Esophagus squamous epithelium (tissue), 5 donors: ENCODE measurements around the gene ALDH2. TPM values are rescaled to one million over a fixed set of nuclear protein-coding genes. Genes with fewer than 3 reads are reported as not detected.

Source experiments
- DNase-seq: peaks from one replicate; lab custom pipeline; 2025; lab: John Stamatoyannopoulos, UW
- H3K27ac ChIP-seq, 4 donors: fragments of 200-600 bp; sonication (generic); one replicate each; pipeline ENCODE4 v1.5.1; 2016 to 2019; ENCODE audit warnings: mild to moderate bottlenecking in 1 of 4
- H3K27me3 ChIP-seq, 4 donors: fragments of 200-600 bp; sonication (generic); 1 replicate in 3 of 4; 2 replicates in 1 of 4; pipeline versions ENCODE4 v1.5.1 to v1.6.0; 2017 to 2021; ENCODE audit warnings: antibody characterized with exemption in 1 of 4
- H3K36me3 ChIP-seq, 3 donors: fragments of 200-600 bp; sonication (generic); one replicate each; pipeline ENCODE4 v1.5.1; 2016 to 2019
- H3K4me1 ChIP-seq, 3 donors: fragments of 200-600 bp; sonication (generic); one replicate each; pipeline ENCODE4 v1.5.1; 2017 to 2019
- H3K4me3 ChIP-seq, 4 donors: fragments of 200-600 bp; sonication (generic); 1 replicate in 3 of 4; 2 replicates in 1 of 4; pipeline ENCODE4 v1.5.1; 2016 to 2019; ENCODE audit warnings: mild to moderate bottlenecking in 2 of 4, moderate library complexity in 1 of 4
- H3K9me3 ChIP-seq, 3 donors: fragments of 200-600 bp; sonication (generic); one replicate each; pipeline ENCODE4 v1.5.1; 2016 to 2019
- POLR2A ChIP-seq, 4 donors: fragments of 450-650 bp; IDR thresholded peaks; one replicate each; pipeline ENCODE4 v1.6.1; 2017; ENCODE audit warnings: antibody characterized with exemption in 4 of 4, mild to moderate bottlenecking in 4 of 4, moderate library complexity in 3 of 4
- WGBS, 2 donors: methylation state at CpG; one replicate each; pipeline ENCODE4 v1.1.5; 2018; 5-methylcytosine and 5-hydroxymethylcytosine counted together
- intact Hi-C: fragments of 100-400 bp; cut with DNase I; formaldehyde crosslinking; loops from one replicate; pipeline ENCODE4 v1.15.0; 2022
- total RNA-seq, 4 donors: library from RNA; depleted of rRNA; stranded (reverse); fragments of >200 nt; gene quantifications; one replicate each; pipeline ENCODE4 v1.1.0, GENCODE V29; 2016
- TF ChIP-seq, protein P1 (sequence below), 6 experiments: fragments of 450-650 bp in 4 of 6; fragments of 200-600 bp in 2 of 6; sonication (generic) in 2 of 6; IDR thresholded peaks; one replicate each; pipeline ENCODE4 v1.5.1; 2016 to 2019; ENCODE audit warnings: antibody characterized with exemption in 6 of 6, mild to moderate bottlenecking in 4 of 6, moderate library complexity in 4 of 6
- donor health status: DM: yes; HTN: yes; CAD: no.

ALDH2 gene
- total RNA-seq, 4 donors from 2014 or later = 71.8 to 169 (median 104) TPM

DNA sequence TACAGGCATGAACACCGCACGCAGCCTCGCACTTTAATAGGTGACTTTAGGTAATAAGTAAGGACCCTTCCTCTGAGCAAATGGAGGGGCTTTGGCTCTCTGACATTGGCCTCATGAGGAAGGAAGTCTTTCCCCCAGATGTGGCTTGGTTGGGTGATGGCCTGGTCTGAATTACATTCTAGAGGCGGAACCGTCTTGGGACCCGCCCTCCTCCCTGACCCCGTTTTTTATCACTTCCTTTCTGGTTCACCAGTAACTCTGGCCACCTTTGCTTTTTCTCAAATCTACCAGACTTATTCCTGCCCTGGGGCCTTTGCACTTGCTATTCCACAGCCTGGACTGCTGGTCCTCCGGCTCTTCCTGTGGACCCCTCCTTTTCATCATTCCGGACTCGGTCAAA is 13.4 kb downstream of the ALDH2 start:
- H3K27ac ChIP-seq = peak overlapping the region in 3 of 4 donors; percentile 38 to 53 (median 50)
- no peaks in the 10 kb centered on the region for H3K27me3 ChIP-seq
- peaks cover 29 to 57% (median 31%) of the 10 kb centered on the region in 3 donors for H3K4me1 ChIP-seq
- TF ChIP-seq, protein P1, sequence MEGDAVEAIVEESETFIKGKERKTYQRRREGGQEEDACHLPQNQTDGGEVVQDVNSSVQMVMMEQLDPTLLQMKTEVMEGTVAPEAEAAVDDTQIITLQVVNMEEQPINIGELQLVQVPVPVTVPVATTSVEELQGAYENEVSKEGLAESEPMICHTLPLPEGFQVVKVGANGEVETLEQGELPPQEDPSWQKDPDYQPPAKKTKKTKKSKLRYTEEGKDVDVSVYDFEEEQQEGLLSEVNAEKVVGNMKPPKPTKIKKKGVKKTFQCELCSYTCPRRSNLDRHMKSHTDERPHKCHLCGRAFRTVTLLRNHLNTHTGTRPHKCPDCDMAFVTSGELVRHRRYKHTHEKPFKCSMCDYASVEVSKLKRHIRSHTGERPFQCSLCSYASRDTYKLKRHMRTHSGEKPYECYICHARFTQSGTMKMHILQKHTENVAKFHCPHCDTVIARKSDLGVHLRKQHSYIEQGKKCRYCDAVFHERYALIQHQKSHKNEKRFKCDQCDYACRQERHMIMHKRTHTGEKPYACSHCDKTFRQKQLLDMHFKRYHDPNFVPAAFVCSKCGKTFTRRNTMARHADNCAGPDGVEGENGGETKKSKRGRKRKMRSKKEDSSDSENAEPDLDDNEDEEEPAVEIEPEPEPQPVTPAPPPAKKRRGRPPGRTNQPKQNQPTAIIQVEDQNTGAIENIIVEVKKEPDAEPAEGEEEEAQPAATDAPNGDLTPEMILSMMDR (IDR thresholded peaks at IDR 0.05) = no peak
- no peak for TF ChIP-seq POLR2A (IDR thresholded peaks at IDR 0.05)
- peaks cover 16 to 75% (median 39%) of the 10 kb centered on the region in 3 donors for H3K36me3 ChIP-seq
- 77 to 88% methylated on average over 7 of the region's 10 CpGs for WGBS, 2 donors
- intact Hi-C loops = no loop called here
- DNase-seq = no peak
- no peaks in the 10 kb centered on the region for H3K9me3 ChIP-seq
- no peak overlapping the region for H3K4me3 ChIP-seq

DNA sequence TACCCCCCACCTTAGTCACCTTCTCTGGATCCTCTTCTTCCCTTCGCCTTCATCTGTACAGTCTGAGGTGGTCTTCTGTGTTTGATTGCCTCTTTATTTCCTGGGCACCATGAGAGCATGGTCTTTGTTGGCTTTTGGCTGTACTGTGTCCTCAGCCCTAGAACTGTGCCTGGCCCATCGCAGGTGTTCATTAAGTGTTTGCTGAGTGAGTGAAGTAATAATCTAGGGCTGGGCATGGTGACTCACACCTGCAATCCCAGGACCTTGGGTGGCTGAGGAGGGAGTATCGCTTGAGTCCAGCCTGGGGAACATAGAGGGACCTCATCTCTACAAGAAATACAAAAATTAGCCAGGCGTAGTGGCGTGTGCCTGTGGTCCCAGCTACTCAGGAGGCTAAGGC is 13.9 kb downstream of the ALDH2 start:
- Histone ChIP-seq H3K27ac (peak overlapping the region in 3 of 4 donors; percentile 38 to 53 (median 50)), H3K27me3 (no peaks in the 10 kb centered on the region), H3K9me3 (no peaks in the 10 kb centered on the region), H3K4me3 (no peak overlapping the region), H3K36me3 (peaks cover 16 to 80% (median 44%) of the 10 kb centered on the region in 3 donors), H3K4me1 (peaks cover 25 to 57% (median 26%) of the 10 kb centered on the region in 3 donors)
- WGBS, 2 donors = 83 to 86% methylated on average over 3 to 4 of the region's 5 CpGs
- no peak for DNase-seq
- intact Hi-C loops = no loop called here
- TF ChIP-seq, protein P1 (IDR thresholded peaks at IDR 0.05) = no peak
- TF ChIP-seq POLR2A (IDR thresholded peaks at IDR 0.05) = no peak

DNA sequence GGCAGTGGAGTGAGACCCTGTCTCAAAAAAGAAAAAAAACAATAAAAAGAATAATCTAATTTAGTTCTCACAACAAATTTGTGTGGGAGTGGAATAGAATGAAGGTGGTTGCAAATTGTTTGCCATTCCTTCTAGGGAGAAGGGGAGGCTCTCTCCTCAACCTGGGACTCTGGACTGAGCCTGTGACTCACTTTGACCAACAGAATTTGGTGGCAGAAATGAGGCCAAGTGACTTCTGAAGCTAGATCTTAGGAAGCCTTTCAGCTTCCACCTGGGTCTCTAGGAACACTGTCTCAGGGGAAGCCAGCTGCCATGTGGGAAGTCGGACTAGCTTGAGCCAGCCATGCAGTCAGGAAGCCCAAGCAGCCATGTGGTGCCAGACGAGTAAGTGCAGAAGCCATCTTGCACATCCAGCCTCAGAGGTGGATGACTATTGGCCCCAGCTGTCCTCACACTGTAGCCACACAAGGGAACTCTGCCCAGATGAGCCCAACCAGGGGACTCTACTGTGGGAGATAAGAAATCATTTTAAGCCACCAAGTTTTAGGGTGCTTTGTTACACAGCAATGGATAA is 14.4 kb downstream of the ALDH2 start:
- DNase-seq = no peak
- H3K27ac ChIP-seq = peak overlapping the region in 3 of 4 donors; percentile 38 to 53 (median 50)
- 94 to 100% methylated on average over 1 to 2 of the region's 2 CpGs for WGBS, 2 donors
- intact Hi-C loops = no loop called here
- H3K4me3 ChIP-seq = no peak overlapping the region
- TF ChIP-seq, protein P1 (IDR thresholded peaks at IDR 0.05) = no peak
- TF ChIP-seq POLR2A (IDR thresholded peaks at IDR 0.05) = no peak
- H3K36me3 ChIP-seq = peaks cover 16 to 85% (median 44%) of the 10 kb centered on the region in 3 donors
- H3K4me1 ChIP-seq = peaks cover 19 to 52% (median 21%) of the 10 kb centered on the region in 3 donors
- no peaks in the 10 kb centered on the region for H3K9me3 ChIP-seq
- no peaks in the 10 kb centered on the region for H3K27me3 ChIP-seq

DNA sequence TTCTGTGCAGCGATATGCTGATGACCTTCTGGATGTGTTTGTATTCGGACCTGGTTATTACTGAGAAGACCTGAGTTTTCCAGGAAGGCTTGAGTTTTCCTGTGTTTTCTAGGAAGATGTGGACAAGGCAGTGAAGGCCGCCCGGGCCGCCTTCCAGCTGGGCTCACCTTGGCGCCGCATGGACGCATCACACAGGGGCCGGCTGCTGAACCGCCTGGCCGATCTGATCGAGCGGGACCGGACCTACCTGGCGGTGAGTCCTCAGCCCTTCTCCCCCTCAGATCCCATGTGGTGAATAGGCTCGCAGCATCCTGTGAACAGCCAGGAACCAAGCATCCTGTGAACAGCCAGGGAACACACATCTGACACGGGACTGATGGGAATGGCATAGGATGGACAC is 16.3 kb downstream of the ALDH2 start:
- Histone ChIP-seq H3K27me3 (no peaks in the 10 kb centered on the region), H3K9me3 (no peaks in the 10 kb centered on the region), H3K4me1 (peaks cover under 1 to 42% (median 2%) of the 10 kb centered on the region in 3 donors), H3K4me3 (no peak overlapping the region), H3K27ac (no peak overlapping the region), H3K36me3 (peaks cover 16 to 92% (median 55%) of the 10 kb centered on the region in 3 donors)
- WGBS, 2 donors = 89 to 93% methylated on average over 3 to 4 of the region's 17 CpGs
- intact Hi-C loops = no loop called here
- DNase-seq = no peak
- TF ChIP-seq, protein P1 (IDR thresholded peaks at IDR 0.05) = no peak
- no peak for TF ChIP-seq POLR2A (IDR thresholded peaks at IDR 0.05)

DNA sequence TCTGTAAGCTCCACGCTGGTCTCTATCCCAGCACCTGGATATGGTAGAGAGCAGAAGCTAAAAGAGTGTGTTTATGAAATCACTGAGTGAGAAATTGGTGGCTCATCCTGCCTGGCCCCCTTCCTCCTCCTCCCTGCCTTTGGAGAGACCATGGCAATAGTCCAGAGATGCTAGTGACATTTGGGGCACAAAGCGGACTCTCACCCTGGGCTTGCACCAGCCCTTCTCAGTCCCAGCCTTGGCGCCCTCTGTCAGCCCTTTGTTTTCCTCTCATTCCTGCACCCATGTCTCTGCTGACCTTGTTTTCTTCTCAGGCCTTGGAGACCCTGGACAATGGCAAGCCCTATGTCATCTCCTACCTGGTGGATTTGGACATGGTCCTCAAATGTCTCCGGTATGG is 18.2 kb downstream of the ALDH2 start:
- peaks cover 16 to 99% (median 64%) of the 10 kb centered on the region in 3 donors for H3K36me3 ChIP-seq
- intact Hi-C loops = no loop called here
- TF ChIP-seq POLR2A (IDR thresholded peaks at IDR 0.05) = no peak
- TF ChIP-seq, protein P1 (IDR thresholded peaks at IDR 0.05) = no peak
- DNase-seq = no peak
- WGBS, 2 donors = 91 to 95% methylated on average over 4 of the region's 4 CpGs
- no peak overlapping the region for H3K27ac ChIP-seq
- H3K9me3 ChIP-seq = no peaks in the 10 kb centered on the region
- H3K4me3 ChIP-seq = no peak overlapping the region
- peaks cover 0 to 32% (median 0%) of the 10 kb centered on the region in 3 donors for H3K4me1 ChIP-seq
- H3K27me3 ChIP-seq = no peaks in the 10 kb centered on the region
